Measurements from ENCODE around the gene GJA3. TPM values are rescaled to one million over a fixed set of nuclear protein-coding genes. Genes with fewer than 3 reads are reported as not detected.

The GJA3 gene
- total RNA-seq, 1 donor from 2014 or later = 2.1 TPM

- Histone ChIP-seq H3K4me1 (ENCODE audit: control insufficient read depth in 3 of 3, insufficient read depth in 3 of 3, low read length in 3 of 3) (peaks cover 14 to 27% (median 20%) of the 10 kb centered on the region in 3 donors), H3K9ac (ENCODE audit: low read depth in 1 of 3, low read length in 3 of 3) (no peak overlapping the region), H3K36me3 (ENCODE audit: control insufficient read depth in 3 of 3, insufficient read depth in 3 of 3, low read length in 3 of 3) (no peaks in the 10 kb centered on the region), H3K9me3 (ENCODE audit: control insufficient read depth in 3 of 3, low read length in 3 of 3) (no peaks in the 10 kb centered on the region), H3K27me3 (ENCODE audit: control insufficient read depth in 3 of 3, insufficient read depth in 3 of 3, low read length in 3 of 3) (peaks cover 2 to 13% (median 6%) of the 10 kb centered on the region in 3 donors), H3K4me3 (ENCODE audit: low read length in 3 of 3) (no peak overlapping the region), H3K27ac (ENCODE audit: low read depth, low read length) (no peak overlapping the region)
Observed at GRCh38 chr13:20130652-20131051, 30.2 kb downstream of the GJA3 start.

- no peaks in the 10 kb centered on the region for H3K36me3 ChIP-seq (ENCODE audit: control insufficient read depth in 3 of 3, insufficient read depth in 3 of 3, low read length in 3 of 3)
- H3K27me3 ChIP-seq (ENCODE audit: control insufficient read depth in 3 of 3, insufficient read depth in 3 of 3, low read length in 3 of 3) = peaks cover 2 to 13% (median 6%) of the 10 kb centered on the region in 3 donors
- no peaks in the 10 kb centered on the region for H3K9me3 ChIP-seq (ENCODE audit: control insufficient read depth in 3 of 3, low read length in 3 of 3)
- no peak overlapping the region for H3K27ac ChIP-seq (ENCODE audit: low read depth, low read length)
- H3K4me1 ChIP-seq (ENCODE audit: control insufficient read depth in 3 of 3, insufficient read depth in 3 of 3, low read length in 3 of 3) = peaks cover 14 to 30% (median 24%) of the 10 kb centered on the region in 3 donors
- no peak overlapping the region for H3K9ac ChIP-seq (ENCODE audit: low read depth in 1 of 3, low read length in 3 of 3)
- H3K4me3 ChIP-seq (ENCODE audit: low read length in 3 of 3) = no peak overlapping the region
Observed at GRCh38 chr13:20130012-20130411, 30.8 kb downstream of the GJA3 start.

DNA sequence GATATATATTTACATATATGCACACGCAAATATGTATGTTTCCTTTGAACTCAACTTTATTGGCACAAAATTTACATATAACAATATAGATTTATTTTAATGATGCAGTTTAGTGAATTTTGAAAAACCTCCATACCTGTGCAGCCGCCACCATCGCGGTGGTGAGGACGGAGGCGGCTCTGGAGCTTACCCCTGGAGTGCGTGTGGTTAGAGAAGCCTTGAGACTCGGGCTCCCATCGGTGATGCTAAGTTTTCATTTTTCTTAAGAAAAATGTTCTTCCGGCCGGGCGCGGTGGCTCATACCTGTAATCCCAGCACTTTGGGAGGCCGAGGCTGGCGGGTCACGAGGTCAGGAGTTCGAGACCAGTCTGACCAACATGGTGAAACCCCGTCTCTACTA lies 31.8 kb downstream of the GJA3 start:
- Histone ChIP-seq H3K4me1 (ENCODE audit: control insufficient read depth in 3 of 3, insufficient read depth in 3 of 3, low read length in 3 of 3) (peaks cover 14 to 30% (median 24%) of the 10 kb centered on the region in 3 donors), H3K36me3 (ENCODE audit: control insufficient read depth in 3 of 3, insufficient read depth in 3 of 3, low read length in 3 of 3) (no peaks in the 10 kb centered on the region), H3K27me3 (ENCODE audit: control insufficient read depth in 3 of 3, insufficient read depth in 3 of 3, low read length in 3 of 3) (peaks cover 2 to 8% (median 6%) of the 10 kb centered on the region in 3 donors), H3K9me3 (ENCODE audit: control insufficient read depth in 3 of 3, low read length in 3 of 3) (no peaks in the 10 kb centered on the region), H3K9ac (ENCODE audit: low read depth in 1 of 3, low read length in 3 of 3) (peak overlapping the region in 1 of 3 donors; percentile 89), H3K4me3 (ENCODE audit: low read length in 3 of 3) (no peak overlapping the region), H3K27ac (ENCODE audit: low read depth, low read length) (no peak overlapping the region)

DNA sequence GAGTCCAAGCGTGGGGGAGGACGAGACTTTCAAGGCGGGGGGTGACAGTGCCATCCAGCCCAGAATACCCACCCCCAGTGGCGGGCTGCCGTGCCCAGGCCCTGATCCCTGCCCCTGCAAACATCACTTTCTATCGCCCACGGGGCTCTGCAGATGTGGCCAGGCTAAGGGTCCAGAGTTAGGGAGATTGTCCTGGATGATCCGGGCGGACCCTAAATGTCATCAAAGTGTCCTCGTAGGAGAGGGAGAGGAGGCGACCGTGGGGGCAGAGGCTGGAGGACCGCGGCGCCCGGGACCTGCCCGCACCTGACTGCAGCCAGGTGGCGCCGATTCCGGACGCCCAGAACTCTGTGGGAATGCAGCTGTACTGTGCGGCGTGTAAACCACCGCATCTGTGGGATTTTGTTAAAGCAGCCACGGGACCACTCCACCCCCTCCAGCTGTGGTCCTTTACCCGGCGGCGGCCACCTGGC lies 32.4 kb downstream of the GJA3 start:
- Histone ChIP-seq H3K4me1 (ENCODE audit: control insufficient read depth in 3 of 3, insufficient read depth in 3 of 3, low read length in 3 of 3) (peaks cover 14 to 30% (median 24%) of the 10 kb centered on the region in 3 donors), H3K36me3 (ENCODE audit: control insufficient read depth in 3 of 3, insufficient read depth in 3 of 3, low read length in 3 of 3) (no peaks in the 10 kb centered on the region), H3K27me3 (ENCODE audit: control insufficient read depth in 3 of 3, insufficient read depth in 3 of 3, low read length in 3 of 3) (peaks cover 2 to 8% (median 6%) of the 10 kb centered on the region in 3 donors), H3K27ac (ENCODE audit: low read depth, low read length) (peak overlapping the region; percentile 87), H3K9me3 (ENCODE audit: control insufficient read depth in 3 of 3, low read length in 3 of 3) (no peaks in the 10 kb centered on the region), H3K4me3 (ENCODE audit: low read length in 3 of 3) (peak overlapping the region; percentile 70 to 82 (median 80)), H3K9ac (ENCODE audit: low read depth in 1 of 3, low read length in 3 of 3) (peak overlapping the region; percentile 77 to 89 (median 81))

GRCh38 chr13:20127562-20128458 lies 33.0 kb downstream of the GJA3 start:
- Histone ChIP-seq H3K27ac (ENCODE audit: low read depth, low read length) (peak overlapping the region; percentile 87), H3K4me1 (ENCODE audit: control insufficient read depth in 3 of 3, insufficient read depth in 3 of 3, low read length in 3 of 3) (peaks cover 14 to 30% (median 24%) of the 10 kb centered on the region in 3 donors), H3K9me3 (ENCODE audit: control insufficient read depth in 3 of 3, low read length in 3 of 3) (no peaks in the 10 kb centered on the region), H3K4me3 (ENCODE audit: low read length in 3 of 3) (peak overlapping the region; percentile 70 to 82 (median 80)), H3K9ac (ENCODE audit: low read depth in 1 of 3, low read length in 3 of 3) (peak overlapping the region; percentile 77 to 89 (median 81)), H3K36me3 (ENCODE audit: control insufficient read depth in 3 of 3, insufficient read depth in 3 of 3, low read length in 3 of 3) (no peaks in the 10 kb centered on the region), H3K27me3 (ENCODE audit: control insufficient read depth in 3 of 3, insufficient read depth in 3 of 3, low read length in 3 of 3) (peaks cover 2 to 8% (median 6%) of the 10 kb centered on the region in 3 donors)

GRCh38 chr13:20127262-20127561 lies 33.6 kb downstream of the GJA3 start:
- Histone ChIP-seq H3K4me1 (ENCODE audit: control insufficient read depth in 3 of 3, insufficient read depth in 3 of 3, low read length in 3 of 3) (peaks cover 14 to 30% (median 24%) of the 10 kb centered on the region in 3 donors), H3K9ac (ENCODE audit: low read depth in 1 of 3, low read length in 3 of 3) (peak overlapping the region in 2 of 3 donors; percentile 81 to 89), H3K27me3 (ENCODE audit: control insufficient read depth in 3 of 3, insufficient read depth in 3 of 3, low read length in 3 of 3) (peaks cover 2 to 8% (median 6%) of the 10 kb centered on the region in 3 donors), H3K27ac (ENCODE audit: low read depth, low read length) (peak overlapping the region; percentile 87), H3K4me3 (ENCODE audit: low read length in 3 of 3) (peak overlapping the region; percentile 70 to 82 (median 80)), H3K36me3 (ENCODE audit: control insufficient read depth in 3 of 3, insufficient read depth in 3 of 3, low read length in 3 of 3) (no peaks in the 10 kb centered on the region), H3K9me3 (ENCODE audit: control insufficient read depth in 3 of 3, low read length in 3 of 3) (no peaks in the 10 kb centered on the region)

GRCh38 chr13:20126541-20127261 lies 34.2 kb downstream of the GJA3 start:
- Histone ChIP-seq H3K9me3 (ENCODE audit: control insufficient read depth in 3 of 3, low read length in 3 of 3) (no peaks in the 10 kb centered on the region), H3K36me3 (ENCODE audit: control insufficient read depth in 3 of 3, insufficient read depth in 3 of 3, low read length in 3 of 3) (no peaks in the 10 kb centered on the region), H3K27me3 (ENCODE audit: control insufficient read depth in 3 of 3, insufficient read depth in 3 of 3, low read length in 3 of 3) (peaks cover 2 to 8% (median 6%) of the 10 kb centered on the region in 3 donors), H3K27ac (ENCODE audit: low read depth, low read length) (peak overlapping the region; percentile 82), H3K4me1 (ENCODE audit: control insufficient read depth in 3 of 3, insufficient read depth in 3 of 3, low read length in 3 of 3) (peaks cover 14 to 30% (median 24%) of the 10 kb centered on the region in 3 donors), H3K9ac (ENCODE audit: low read depth in 1 of 3, low read length in 3 of 3) (peak overlapping the region in 2 of 3 donors; percentile 32 to 68), H3K4me3 (ENCODE audit: low read length in 3 of 3) (peak overlapping the region in 2 of 3 donors; percentile 23 to 52)

DNA sequence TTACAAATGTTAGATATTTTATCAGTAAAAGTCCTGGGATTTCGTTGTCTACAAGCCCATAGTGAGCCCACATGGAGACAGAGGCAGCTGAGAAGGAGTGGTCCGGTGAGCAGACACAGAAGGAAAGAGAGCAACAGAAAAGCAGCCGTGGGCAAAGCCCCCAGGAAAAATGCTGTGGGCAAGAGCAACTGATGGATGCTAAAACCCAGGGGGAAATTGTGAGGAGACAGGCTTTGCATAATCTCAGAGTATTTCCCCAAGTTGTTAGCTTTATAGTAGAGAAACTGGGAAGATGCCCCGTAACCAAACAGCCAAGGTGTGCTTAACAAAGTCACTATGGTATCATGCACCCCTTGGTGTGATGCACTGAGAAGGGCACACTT lies 35.1 kb downstream of the GJA3 start:
- H3K9me3 ChIP-seq (ENCODE audit: control insufficient read depth in 3 of 3, low read length in 3 of 3) = no peaks in the 10 kb centered on the region
- peaks cover 14 to 30% (median 24%) of the 10 kb centered on the region in 3 donors for H3K4me1 ChIP-seq (ENCODE audit: control insufficient read depth in 3 of 3, insufficient read depth in 3 of 3, low read length in 3 of 3)
- no peaks in the 10 kb centered on the region for H3K36me3 ChIP-seq (ENCODE audit: control insufficient read depth in 3 of 3, insufficient read depth in 3 of 3, low read length in 3 of 3)
- H3K9ac ChIP-seq (ENCODE audit: low read depth in 1 of 3, low read length in 3 of 3) = no peak overlapping the region
- no peak overlapping the region for H3K4me3 ChIP-seq (ENCODE audit: low read length in 3 of 3)
- no peak overlapping the region for H3K27ac ChIP-seq (ENCODE audit: low read depth, low read length)
- peaks cover 2 to 8% (median 3%) of the 10 kb centered on the region in 3 donors for H3K27me3 ChIP-seq (ENCODE audit: control insufficient read depth in 3 of 3, insufficient read depth in 3 of 3, low read length in 3 of 3)

- Histone ChIP-seq H3K27me3 (ENCODE audit: control insufficient read depth in 3 of 3, insufficient read depth in 3 of 3, low read length in 3 of 3) (peaks cover 2 to 8% (median 3%) of the 10 kb centered on the region in 3 donors), H3K36me3 (ENCODE audit: control insufficient read depth in 3 of 3, insufficient read depth in 3 of 3, low read length in 3 of 3) (no peaks in the 10 kb centered on the region), H3K4me1 (ENCODE audit: control insufficient read depth in 3 of 3, insufficient read depth in 3 of 3, low read length in 3 of 3) (peaks cover 14 to 30% (median 24%) of the 10 kb centered on the region in 3 donors), H3K4me3 (ENCODE audit: low read length in 3 of 3) (no peak overlapping the region), H3K9me3 (ENCODE audit: control insufficient read depth in 3 of 3, low read length in 3 of 3) (no peaks in the 10 kb centered on the region), H3K9ac (ENCODE audit: low read depth in 1 of 3, low read length in 3 of 3) (no peak overlapping the region), H3K27ac (ENCODE audit: low read depth, low read length) (no peak overlapping the region)
Observed at GRCh38 chr13:20125129-20125782, 35.6 kb downstream of the GJA3 start.

Measured in skeletal muscle tissue (tissue), 4 donors.